GM21447 (cell line): ENCODE measurements around the gene DAPP1.

ENCODE experiments used
- ATAC-seq: cut with Tn5 transposase; IDR thresholded peaks from one replicate; pipeline ENCODE4 v1.9.1; 2021; ENCODE audit not compliant: unreplicated experiment

The DAPP1 gene

DNA sequence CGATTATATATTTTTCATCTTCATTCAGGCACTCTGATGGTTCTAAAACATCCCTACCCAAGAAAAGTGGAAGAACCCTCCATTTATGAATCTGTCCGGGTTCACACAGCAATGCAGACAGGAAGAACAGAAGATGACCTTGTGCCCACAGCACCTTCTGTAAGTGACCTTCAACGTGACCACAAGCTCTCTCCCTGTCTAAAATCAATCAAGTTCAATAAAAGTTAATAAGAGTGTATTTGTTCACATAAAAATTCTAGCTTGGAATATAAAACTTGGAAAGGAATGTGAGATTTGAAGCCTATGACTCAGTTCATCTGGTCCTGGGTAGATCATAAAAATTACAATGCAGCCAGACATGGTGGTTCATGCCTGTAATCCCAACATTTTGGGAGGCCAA, 36.6 kb downstream of the DAPP1 start:
- ATAC-seq: no peak

GRCh38 chr4:99853999-99854398, 37.4 kb downstream of the DAPP1 start:
- ATAC-seq: no peak

- peak; percentile 40 for ATAC-seq
These were observed 39.1 kb downstream of the DAPP1 start for GRCh38 chr4:99855678-99856077.

GRCh38 chr4:99856166-99856565, 39.5 kb downstream of the DAPP1 start:
- no peak for ATAC-seq

- ATAC-seq: no peak
These were observed 40.7 kb downstream of the DAPP1 start for GRCh38 chr4:99857307-99857706.

DNA sequence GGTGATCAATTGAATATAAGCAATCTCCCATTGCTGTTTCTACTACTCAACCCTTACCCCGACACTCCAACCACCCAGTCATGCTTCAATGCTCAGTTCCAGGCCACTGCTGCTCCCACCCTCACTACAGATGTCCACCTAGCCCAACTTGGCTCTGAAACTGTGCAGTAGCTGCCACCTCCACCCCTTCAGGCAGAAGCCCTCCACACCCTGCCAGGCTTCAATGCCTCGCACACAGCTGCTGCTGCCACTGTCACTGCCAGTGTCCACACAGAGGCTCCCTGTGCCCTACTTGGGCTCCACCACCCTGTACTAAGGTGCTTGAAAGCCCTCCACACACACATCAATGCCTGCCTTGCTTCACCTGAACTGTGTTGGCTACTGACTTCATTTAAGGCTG, 43.0 kb downstream of the DAPP1 start:
- peak; percentile 60 for ATAC-seq

DNA sequence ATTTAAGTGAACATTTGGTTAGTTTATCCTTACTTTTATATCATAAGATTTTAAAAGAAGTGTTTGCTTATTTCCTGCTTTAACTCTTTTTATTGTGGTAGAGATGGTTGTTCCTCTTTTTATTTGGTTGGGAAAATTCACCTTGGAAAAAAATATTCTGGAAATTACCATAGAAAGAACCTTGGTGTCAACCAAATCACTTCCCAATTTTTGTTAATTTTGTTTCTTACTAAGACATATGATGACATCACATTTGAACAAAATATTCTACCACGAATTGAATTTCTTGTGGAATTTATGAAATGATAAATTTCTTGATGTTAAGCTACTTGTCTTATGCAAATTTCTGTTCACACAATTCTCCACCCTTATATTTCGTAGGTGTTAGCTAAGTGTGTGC, 43.9 kb downstream of the DAPP1 start:
- ATAC-seq: no peak

GRCh38 chr4:99861120-99861905, 44.7 kb downstream of the DAPP1 start:
- peak; percentile 66 for ATAC-seq

GRCh38 chr4:99863804-99864203, 47.2 kb downstream of the DAPP1 start:
- no peak for ATAC-seq

GRCh38 chr4:99868126-99868596, 51.5 kb downstream of the DAPP1 start:
- ATAC-seq: no peak

DNA sequence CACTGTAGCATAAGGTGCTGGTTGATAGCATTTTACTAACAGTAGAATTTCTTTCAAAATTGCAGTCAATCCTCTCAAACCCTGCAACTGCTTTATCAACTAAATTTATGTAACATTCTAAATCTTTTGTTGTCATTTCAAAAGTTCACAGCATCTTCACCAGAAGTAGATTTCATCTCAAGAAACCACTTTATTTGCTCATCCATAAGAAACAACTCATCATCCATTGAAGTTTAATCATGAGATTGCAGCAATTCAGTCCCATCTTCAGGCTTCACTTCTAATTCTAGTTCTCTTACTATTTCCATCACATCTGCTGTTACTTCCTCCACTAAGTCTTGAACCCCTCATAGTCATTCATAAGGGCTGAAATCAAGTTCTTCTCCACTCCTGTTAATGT, 55.9 kb downstream of the DAPP1 start:
- ATAC-seq: no peak

DNA sequence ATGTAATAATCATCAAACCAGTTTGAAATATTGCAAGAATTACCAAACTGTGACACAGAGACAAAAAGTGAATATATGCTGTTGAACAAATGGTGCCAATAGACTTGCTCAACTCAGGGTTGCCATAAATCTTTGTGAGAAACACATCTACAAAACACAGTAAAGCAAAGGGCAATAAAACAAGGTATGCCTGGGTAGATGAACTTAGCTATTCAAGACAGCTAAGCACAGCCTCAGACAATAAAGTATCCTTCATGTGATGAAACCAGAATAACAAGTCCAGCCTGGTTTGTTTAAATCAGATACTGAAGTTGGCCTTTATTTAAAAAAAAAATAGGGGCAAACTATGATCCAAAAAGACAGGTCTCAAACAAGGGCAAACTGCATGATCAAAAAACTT, 58.4 kb downstream of the DAPP1 start:
- ATAC-seq: no peak

GRCh38 chr4:99876946-99877345, 60.3 kb downstream of the DAPP1 start:
- ATAC-seq: no peak

DNA sequence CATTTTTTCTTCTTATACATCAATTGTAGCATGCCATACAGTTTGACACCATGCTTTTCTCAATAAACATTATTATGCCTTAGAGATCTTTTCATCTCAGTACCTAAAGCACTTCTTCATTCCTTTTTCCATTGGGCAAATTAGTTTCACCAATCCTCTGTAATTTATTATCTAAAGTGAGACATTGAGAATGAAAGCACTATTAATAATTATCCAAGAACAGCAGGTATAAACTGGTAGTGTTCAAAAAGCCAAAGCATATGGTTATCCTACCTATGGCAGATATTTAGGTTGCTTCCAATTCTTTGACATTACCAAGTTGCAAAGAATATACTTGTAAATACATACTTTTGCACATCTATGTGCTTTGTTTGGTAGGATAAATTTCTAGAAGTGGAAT, 62.0 kb downstream of the DAPP1 start:
- no peak for ATAC-seq

DNA sequence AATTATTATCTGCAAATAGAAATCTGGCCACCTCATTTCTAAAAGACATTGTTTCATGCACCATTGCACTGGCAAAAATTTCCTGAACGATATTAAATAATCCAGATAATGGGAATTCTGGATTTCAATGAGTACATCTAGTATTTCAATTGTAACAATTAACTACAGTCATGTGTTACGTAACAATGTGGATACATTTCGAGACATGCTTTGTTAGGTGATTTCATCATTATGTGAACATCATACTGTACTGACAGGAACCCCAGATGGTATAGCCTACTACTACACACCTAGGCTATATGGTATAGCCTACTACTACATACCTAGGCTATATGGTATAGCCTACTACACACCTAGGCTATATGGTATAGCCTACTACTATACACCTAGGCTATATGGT, 62.8 kb downstream of the DAPP1 start:
- ATAC-seq: no peak

GRCh38 chr4:99885063-99885664, 68.5 kb downstream of the DAPP1 start:
- no peak for ATAC-seq

- ATAC-seq: no peak
These were observed 69.1 kb downstream of the DAPP1 start for GRCh38 chr4:99885687-99886086.

DNA sequence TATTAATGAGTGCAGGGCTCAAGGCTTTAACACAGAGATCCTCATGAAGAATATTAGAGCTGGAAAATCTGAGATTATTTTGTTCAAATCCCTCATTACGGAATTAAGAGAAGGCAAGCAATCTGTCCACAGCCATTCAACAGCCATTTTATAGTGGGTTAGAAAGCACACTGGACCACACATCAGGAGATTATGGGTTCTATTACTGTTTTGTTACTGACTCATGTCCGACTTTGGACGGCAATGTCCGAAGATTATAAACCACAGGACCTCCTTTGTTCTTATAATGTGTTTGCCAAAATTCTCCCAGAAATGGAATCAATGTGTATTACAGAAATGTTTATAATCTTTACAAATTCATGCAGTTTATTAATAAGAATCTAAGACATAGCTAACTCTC, 69.5 kb downstream of the DAPP1 start:
- no peak for ATAC-seq

GRCh38 chr4:99887837-99888236, 71.2 kb downstream of the DAPP1 start:
- ATAC-seq: no peak

- no peak for ATAC-seq
These were observed 74.7 kb downstream of the DAPP1 start for GRCh38 chr4:99891351-99891750.

DNA sequence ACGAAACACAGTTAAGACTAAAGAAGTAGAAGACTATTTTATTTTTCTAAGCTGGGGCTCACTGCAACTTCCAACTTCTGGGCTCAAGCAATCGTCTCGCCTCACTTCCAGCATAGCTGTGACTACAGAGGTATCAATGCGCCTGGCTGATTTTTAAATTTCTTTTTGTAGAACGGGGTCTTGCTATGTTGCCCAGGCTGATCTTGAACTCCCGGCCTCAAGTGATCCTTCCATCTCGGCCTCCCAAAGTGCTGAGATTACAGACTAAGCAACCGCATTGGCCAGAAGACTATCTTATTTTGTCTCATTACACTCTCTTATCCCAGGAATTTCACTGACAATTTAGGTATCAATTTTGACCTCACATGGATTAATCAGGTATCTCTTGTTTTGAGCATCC, 76.4 kb downstream of the DAPP1 start:
- no peak for ATAC-seq

DNA sequence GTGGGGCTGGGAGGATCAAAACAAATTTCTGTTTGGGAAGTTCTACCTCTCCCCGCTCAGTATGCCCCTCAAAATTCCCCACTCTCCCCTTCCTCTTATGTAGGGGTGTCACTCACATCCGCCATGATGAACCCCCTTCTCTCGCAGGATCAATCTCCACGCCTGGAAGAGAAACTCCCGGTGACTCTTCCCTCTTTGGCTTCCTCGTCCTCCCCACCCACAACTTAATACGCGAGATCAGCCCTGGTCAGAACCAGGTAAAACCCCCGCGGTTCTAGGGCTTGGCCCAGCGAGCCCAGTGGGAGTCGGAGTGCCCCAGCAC, 77.2 kb downstream of the DAPP1 start:
- ATAC-seq: no peak
